ENCODE data around the gene CANT1.

Gene CANT1

DNA sequence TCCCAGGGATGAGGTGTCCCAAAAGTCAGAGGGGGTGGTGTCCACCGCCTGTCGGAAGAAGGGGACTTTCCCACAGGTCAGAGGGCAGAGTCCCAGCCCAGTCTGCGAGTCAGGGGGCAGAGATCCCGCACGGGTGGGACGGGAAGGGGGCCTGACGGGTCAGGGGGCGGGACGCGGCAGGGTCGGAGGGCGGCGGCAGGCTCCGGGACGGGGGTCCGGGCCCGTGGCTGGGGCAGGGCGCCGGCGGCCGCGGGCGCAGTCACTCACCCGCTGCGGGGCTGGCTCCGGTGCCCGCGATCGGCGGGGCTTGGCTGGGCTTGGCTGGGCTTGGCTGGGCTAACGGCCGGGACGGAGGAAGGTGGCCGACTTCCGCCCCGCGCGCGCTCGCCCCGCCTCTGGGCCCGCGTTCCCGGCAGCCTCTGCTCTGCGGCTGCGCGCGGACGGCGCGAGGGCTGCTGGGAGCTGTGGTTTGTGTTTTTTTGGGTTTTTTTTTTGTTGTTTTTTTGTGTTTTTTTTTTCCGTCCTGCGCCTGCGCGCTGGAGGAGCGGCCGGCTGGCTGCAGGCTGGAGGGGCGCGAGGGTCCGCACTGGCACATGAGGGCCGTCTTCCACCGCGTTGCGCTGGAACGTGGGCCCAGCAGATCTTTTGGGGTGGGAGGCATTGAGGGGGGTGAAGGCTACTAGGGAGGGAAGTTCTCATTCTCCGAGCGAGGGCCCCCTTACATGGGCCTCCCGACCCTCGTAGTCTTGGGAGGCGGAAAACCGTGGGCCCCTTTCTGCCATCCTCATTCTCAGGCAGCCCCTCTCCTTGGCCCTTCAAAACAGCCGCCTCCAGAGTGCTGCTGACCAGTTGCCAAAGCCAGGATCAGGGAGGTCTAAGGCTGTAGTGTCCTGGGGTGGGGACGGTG, at the start of gene CANT1:
Gene CANT1, minus strand, starts transcription at position 368 of the 907 bp plus-strand sequence. CDS start 12,142 bp downstream, outside the sequence.
- peak; percentile 86 for DNase-seq

DNA sequence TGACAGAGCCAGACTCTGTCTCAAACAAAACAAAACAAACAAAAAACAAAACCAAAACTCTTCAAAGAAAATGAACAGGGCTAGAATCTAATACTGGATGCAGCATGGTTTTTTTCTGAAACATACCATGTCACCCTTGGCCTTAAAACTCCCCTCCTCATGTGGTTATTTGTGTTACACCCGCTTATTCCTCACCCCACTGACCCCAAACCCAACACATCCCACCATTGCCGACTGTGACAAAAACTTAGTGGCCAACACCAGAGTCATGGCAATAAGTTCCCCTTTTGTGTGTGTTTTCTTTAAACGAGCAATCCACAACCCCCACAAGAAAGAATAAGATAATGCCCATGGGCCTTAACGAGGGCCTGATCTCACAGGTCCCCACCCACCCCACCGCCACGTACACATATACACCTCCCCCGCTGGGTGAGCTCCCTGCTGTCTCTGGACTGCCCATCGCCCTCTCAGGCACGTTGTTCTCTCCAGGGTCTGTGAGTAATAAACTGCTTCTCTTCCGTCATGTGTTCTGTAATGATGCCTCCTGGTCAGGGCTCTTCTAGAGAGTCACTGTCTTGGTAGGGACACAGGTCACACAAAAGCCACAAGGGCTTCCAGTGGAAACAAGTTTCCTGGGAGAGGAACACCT, 48.3 kb upstream of the CANT1 start:
- DNase-seq = no peak

DNA sequence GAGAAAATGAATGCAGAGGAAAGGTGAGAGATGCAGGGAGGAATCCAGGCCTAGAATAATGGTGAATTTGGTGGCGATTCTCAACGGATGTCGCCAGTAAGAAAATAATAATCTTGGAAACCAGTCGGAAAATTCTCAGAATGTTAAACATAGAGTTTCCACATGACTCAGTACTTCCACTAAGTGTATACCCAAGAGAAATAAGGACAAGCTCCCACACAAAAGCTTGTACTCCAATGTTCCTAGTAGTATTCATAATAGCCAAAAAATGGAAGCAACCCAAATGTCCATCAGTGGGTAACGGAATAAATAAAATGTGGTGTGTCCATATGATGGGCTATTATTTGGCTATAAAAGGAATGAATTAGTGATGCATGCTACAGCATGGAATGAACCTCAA, 45.6 kb upstream of the CANT1 start:
- DNase-seq = no peak

DNA sequence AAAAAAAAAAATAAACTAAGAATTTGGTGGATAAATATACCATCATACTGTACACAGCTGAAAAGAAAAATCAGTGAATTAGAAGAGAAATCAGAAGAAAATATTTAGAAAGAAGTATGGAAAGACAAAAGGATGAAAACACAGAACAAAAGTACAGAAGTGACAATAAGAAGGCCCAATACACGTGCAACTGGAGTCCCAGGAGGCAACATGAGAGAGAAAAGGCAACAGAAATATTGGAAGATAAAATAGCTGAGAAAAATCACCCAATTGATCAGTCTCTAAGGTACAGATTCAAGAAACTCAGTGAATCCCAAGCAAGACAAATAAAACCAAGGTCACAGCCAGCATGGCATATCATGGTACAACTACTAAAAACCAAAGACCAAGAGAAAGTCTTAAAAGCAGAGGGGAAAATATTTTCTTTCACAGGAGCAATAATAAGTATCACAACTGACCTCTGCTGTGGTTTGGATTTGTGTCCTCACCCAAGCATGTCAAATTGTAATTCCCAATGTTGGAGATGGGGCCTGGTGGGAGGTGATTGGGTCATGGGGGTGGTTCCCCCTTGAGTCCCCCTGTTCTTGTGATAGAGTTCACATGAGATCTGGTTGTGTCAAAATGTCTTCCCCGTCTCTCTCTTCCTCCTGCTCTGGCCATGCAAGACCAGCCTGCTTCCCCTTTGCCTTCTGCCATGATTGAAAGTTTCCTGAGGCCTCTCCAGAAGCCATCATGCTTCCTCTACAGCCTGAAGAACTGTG, 44.8 kb upstream of the CANT1 start:
- no peak for DNase-seq

DNA sequence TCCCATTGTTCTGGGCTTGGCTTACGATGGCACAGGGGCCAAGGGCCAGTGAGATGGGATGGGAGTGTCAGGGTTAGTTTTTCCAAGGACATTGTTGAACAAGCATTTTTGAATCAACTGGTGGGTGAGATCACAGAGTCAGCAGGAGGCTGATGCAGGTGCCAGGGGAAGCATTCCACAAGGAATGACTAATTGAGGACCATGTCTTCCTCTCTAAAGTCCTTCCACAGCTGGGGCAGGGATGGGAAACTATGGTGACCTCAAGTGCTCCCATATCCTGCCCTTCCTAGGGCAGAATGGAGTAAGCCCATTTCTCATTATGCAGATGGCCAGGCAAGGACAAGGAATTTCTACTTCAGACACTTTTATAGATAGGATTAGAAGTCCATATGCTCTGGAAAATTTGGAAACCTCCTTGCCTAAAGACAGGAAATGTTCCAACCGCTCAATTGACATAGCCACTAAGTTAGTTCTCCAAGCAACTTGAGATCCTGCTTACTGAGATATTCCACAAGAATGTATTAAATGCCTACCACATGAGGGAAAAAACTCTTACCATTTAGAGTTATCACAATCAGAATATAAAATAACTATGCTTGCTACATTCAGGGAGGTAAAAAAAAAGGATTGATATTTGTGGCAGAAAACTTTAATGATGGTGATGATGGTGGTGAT, 43.8 kb upstream of the CANT1 start:
- DNase-seq = no peak

DNA sequence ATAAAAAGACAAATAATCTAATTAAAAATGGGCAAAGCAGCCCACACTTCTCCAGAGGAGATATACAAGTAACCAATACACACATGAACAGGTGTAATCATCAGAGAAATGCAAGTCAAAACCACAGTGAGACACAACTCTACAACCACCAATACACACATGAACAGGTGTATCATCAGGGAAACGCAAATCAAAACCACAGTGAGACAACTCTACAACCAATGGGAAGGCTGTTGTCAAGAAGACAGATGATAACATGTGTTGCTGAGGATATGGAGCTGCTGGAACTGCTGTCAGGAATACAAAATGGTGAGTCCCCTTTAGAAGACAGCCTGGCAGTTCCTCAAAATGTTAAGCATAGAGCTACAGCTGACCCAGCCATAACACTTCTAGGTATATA, 42.6 kb upstream of the CANT1 start:
- no peak for DNase-seq

DNA sequence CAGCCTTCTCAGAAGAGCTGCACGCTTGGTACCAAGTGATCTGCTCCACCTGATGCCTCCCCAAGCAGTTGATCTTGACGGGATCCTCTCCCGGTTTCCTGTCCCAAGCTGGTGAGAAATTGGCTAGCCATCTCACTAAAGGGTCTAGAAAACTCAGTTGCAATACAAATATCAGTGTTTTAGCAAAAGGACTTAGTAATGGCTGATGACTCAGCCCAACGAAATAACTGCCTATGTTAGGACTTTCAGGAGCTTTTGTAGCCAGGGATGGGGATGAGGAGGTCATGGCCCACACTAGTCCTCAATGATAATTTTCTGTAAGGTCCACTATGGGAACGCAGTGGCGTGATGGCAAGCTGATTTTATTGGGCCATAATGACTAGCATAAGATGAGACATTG, 41.7 kb upstream of the CANT1 start:
- no peak for DNase-seq

DNA sequence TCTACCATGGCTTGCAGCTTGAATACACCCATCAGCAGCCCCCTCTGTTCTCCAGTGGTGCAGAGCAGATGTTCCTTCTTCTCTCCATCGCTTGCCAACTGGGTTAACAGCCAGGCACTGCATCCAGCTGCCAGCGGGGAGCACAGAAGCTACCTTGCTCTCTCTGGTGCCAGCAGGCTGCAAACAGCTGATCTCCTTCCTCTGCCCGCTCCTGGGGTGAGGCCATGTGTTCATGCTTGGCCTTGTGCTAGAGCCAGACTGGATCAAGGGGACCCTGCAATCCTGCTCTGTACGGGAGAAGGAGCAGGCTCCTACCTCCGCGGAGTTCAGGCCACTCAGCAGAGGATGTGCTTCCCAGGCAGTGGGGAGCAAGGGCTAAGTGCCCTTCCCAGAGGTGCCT, 41.0 kb upstream of the CANT1 start:
- DNase-seq = no peak

DNA sequence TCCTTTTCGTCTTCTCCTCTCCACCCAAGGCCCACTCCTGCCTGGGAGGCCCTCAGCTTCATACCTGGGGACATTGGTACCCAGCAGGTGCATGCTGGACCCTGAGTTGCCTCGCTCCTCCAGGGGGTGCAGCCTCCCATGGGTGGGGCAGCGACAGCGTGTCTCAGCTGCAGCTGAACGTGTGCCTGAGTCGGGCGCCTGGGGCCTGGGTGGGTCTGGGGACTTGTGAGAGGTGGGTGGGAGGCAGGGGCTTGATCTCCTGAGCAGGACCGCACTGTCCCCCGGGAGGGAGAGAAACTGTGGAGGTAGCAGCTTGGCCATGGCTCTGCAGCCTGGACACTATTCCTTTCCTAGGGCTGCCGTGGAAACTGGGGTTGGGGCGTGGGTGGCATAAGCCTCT, 40.3 kb upstream of the CANT1 start:
- no peak for DNase-seq

DNA sequence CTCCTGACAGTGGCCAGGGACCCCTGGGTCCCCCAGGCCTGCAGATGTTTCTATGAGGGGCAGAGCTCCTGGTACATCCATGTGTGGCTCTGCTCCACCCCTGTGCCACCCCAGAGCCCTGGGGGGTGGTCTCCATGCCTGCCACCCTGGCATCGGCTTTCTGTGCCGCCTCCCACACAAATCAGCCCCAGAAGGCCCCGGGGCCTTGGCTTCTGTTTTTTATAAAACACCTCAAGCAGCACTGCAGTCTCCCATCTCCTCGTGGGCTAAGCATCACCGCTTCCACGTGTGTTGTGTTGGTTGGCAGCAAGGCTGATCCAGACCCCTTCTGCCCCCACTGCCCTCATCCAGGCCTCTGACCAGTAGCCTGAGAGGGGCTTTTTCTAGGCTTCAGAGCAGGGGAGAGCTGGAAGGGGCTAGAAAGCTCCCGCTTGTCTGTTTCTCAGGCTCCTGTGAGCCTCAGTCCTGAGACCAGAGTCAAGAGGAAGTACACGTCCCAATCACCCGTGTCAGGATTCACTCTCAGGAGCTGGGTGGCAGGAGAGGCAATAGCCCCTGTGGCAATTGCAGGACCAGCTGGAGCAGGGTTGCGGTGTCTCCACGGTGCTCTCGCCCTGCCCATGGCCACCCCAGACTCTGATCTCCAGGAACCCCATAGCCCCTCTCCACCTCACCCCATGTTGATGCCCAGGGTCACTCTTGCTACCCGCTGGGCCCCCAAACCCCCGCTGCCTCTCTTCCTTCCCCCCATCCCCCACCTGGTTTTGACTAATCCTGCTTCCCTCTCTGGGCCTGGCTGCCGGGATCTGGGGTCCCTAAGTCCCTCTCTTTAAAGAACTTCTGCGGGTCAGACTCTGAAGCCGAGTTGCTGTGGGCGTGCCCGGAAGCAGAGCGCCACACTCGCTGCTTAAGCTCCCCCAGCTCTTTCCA, 39.5 kb upstream of the CANT1 start:
- no peak for DNase-seq

DNA sequence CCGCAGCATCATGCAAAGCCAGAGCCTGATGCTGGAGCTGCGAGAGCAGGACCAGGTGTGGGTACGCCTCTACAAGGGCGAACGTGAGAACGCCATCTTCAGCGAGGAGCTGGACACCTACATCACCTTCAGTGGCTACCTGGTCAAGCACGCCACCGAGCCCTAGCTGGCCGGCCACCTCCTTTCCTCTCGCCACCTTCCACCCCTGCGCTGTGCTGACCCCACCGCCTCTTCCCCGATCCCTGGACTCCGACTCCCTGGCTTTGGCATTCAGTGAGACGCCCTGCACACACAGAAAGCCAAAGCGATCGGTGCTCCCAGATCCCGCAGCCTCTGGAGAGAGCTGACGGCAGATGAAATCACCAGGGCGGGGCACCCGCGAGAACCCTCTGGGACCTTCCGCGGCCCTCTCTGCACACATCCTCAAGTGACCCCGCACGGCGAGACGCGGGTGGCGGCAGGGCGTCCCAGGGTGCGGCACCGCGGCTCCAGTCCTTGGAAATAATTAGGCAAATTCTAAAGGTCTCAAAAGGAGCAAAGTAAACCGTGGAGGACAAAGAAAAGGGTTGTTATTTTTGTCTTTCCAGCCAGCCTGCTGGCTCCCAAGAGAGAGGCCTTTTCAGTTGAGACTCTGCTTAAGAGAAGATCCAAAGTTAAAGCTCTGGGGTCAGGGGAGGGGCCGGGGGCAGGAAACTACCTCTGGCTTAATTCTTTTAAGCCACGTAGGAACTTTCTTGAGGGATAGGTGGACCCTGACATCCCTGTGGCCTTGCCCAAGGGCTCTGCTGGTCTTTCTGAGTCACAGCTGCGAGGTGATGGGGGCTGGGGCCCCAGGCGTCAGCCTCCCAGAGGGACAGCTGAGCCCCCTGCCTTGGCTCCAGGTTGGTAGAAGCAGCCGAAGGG, 38.6 kb upstream of the CANT1 start:
- DNase-seq = no peak

DNA sequence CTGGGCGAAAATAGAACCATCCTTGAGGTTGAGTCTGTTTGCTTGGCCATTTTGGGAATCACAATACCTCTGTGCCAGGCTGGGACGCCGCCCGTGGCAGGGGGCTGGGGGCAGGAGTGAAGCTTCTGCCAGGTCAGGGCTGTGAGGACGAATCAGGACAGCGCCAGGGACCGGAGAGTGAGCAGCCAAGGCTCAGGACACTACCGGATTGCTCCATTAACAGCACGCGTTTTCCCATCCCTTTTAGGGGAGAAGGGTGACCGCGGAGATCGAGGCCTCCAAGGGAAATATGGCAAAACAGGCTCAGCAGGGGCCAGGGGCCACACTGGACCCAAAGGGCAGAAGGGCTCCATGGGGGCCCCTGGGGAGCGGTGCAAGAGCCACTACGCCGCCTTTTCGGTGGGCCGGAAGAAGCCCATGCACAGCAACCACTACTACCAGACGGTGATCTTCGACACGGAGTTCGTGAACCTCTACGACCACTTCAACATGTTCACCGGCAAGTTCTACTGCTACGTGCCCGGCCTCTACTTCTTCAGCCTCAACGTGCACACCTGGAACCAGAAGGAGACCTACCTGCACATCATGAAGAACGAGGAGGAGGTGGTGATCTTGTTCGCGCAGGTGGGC, 37.8 kb upstream of the CANT1 start:
- no peak for DNase-seq

DNA sequence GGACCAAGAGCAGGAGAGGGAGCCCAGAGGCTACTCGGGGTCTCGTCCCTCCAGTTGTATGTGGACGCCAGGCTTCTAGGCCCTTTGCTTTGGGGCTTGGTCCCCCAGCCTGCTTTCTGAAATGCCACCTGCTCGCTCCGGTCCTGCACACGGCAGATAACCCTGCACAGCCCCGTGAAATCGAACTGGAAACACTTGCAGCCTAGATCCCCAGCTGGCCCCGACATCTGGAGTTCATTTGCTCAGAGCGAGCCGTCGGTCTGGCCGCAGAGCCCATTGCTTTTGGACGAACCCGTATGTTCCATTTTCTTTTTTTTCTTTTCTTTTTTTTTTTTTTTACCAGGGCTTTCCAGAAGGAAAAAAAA, 37.3 kb upstream of the CANT1 start:
- no peak for DNase-seq

DNA sequence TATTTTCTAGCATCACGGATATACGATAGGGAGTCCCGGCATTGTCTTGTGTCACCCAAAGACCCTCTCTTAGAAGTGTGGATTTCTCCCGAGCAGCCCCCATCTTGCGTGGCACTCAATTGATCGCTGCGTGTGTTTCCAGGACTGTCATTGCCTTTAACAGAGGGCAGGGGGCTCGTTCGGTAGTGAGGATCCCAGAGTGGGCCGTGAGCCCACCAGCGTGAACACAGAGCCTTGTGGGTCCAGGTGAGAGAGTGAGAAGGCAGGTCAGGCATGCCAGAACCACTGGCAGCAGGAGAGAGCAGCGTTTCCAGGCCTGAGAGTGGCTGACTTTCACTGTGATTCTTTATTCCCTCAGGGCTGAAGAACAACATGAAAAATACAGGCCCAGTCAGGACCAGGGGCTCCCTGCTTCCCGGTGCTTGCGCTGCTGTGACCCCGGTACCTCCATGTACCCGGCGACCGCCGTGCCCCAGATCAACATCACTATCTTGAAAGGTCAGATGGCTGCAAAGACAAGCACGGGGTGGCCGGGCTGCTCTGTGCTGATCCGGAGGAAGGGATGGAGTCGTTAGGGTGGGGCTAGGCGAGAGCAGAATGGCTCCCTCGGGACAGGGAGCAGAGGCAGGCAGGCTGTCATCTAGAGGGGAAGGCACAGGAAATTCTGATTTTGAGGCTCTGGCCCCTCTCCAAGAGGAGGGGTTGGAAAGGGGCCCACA, 36.8 kb upstream of the CANT1 start:
- no peak for DNase-seq

DNA sequence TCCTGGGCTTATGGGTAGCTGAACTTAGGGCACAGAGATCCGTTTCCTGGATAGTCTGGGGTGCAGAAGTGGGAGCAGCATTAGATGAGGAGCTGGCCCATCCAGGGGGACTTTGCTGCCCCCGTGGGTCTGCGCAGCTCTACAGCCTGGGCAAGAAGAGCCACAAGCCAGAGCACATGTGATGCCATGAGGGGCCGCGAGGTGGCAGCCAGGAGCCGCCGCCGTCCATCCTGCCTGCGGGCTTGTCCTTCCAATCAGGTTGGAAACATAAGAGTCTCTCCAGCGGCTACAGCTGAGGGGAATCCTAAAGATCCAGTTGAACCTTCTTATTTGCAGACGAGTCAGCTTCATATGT, 36.3 kb upstream of the CANT1 start:
- peak; percentile 44 for DNase-seq

DNA sequence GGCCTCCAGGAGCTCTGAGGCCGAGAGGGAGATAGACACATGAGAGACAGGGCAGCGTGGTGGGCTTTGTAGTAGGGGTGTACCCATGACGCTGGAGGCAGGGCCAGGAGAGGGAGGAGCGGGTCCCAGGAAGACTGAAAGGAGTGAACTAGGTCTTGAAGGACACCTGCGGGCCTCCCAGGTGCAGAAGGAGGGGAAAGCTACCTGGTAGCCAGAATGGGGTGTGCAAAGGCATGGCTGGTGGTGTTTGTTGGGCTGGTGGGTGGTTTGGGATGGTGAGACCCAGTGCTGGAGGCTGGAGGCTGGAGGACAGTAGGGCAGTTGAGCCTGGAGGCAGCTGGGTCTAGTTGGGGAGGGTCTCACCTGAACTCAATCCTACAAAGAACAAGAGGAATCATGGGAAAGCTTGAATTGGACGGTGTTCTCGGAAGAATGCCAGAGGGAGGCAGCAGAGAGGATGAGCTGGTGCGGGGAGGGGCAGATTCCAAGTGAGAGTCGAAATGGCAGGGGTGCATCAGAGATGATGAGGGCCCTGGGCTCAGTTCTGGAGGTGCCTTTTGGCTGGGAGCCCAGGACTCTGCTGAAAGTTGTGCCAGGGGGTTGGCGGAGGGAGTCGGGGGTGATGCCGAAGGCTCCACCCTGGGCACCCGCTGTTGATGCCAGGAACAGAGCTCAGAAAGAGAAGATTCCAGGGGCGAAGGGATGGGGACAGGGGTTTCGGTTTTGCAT, 35.6 kb upstream of the CANT1 start:
- no peak for DNase-seq

DNA sequence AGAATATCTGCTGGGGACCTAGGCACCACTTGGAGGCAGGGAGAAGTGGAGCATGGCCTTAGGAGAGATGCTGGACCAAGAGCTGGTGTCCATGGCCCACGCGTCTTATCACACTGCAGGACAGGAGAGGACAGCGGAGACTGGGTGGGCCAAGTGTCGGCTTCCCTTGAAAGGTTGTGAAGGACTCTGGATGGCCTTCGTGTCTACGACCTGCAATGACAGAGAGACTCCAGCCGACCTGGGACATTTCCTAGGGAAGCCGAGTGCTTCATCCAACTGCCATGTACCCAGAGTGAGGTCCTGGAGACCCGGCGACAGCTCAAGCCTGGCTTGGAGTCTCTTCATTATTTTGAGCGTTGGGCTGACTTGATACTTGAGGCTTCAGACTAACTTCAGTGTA, 34.9 kb upstream of the CANT1 start:
- no peak for DNase-seq

DNA sequence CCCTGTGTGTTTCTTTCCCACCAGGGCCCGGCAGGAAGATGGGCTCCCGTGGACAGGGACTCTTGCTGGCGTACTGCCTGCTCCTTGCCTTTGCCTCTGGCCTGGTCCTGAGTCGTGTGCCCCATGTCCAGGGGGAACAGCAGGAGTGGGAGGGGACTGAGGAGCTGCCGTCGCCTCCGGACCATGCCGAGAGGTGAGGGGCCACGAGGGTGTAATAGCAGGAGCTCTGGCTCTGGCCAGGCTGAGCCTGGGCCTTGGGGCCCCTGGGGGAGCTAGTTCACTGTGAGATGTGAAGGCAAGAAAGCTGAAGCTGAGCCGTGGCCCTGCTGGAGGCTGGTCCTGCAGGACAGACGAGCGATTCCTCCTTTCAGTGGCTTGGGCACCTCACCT, 34.4 kb upstream of the CANT1 start:
- DNase-seq = no peak

All from CD4-positive, alpha-beta T cell treated with Interferon gamma for 1 hour (primary cell).